Cardiac fibroblast (primary cell): Measurements from ENCODE around the gene KIFBP.

Experiments used
- DNase-seq, 2 donors: peaks; one replicate each; pipeline versions ENCODE4 v3.0.0 to v3.0.0-alpha.2; 2010; ENCODE audit warnings: low read depth in 2 of 2
- H3K4me3 ChIP-seq, 2 donors: replicated peaks in 1 of 2; 1 replicate in 1 of 2; 2 replicates in 1 of 2; pipeline ENCODE4 v1.5.1; 2011; ENCODE audit warnings: low read depth in 2 of 2, low read length in 2 of 2, mild to moderate bottlenecking in 2 of 2, moderate library complexity in 1 of 2
- CTCF ChIP-seq: IDR thresholded peaks from one replicate; pipeline ENCODE4 v1.5.1; 2011; ENCODE audit warnings: low read depth, mild to moderate bottlenecking, low read length, inconsistent platforms

Gene KIFBP

GRCh38 chr10:68982389-68982788 is 6.2 kb upstream of the KIFBP start:
- no peak for DNase-seq

GRCh38 chr10:68987611-68988010 is 992 bp upstream of the KIFBP start:
- no peak overlapping the region for H3K4me3 ChIP-seq
- TF ChIP-seq CTCF: no peak
- no peak for DNase-seq

More at GRCh38 chr10:68982389-68982788, 6.2 kb upstream of the KIFBP start:
- no peak for TF ChIP-seq CTCF
- no peak overlapping the region for H3K4me3 ChIP-seq

GRCh38 chr10:68989317-68989990 is 851 bp downstream of the KIFBP start:
- DNase-seq: peak; percentile 19 to 23
- peak overlapping the region; percentile 79 to 96 for H3K4me3 ChIP-seq
- no peak for TF ChIP-seq CTCF

GRCh38 chr10:68992636-68993440 is 4.2 kb downstream of the KIFBP start:
- peak; percentile 92 to 93 for DNase-seq
- TF ChIP-seq CTCF: no peak
- no peak overlapping the region for H3K4me3 ChIP-seq

DNA sequence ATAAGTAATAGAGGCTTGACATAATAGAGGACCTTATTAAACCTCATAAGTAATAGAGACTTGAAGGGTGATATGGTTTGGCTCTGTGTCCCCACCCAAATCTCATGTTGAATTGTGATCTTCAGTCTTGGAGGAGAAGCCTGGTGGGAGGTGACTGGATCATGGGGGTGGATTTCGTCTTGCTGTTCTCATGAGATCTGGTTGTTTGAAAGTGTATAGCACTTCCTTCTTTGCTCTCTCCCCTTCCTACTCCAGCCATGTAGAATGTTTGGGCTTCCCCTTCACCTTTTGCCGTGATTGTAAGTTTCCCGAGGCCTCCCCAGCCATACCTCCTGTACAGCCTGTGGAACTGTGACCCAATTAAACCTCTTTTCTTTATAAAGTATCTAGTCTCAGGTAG is 8.6 kb downstream of the KIFBP start:
- no peak for DNase-seq
- H3K4me3 ChIP-seq: no peak overlapping the region
- no peak for TF ChIP-seq CTCF

DNA sequence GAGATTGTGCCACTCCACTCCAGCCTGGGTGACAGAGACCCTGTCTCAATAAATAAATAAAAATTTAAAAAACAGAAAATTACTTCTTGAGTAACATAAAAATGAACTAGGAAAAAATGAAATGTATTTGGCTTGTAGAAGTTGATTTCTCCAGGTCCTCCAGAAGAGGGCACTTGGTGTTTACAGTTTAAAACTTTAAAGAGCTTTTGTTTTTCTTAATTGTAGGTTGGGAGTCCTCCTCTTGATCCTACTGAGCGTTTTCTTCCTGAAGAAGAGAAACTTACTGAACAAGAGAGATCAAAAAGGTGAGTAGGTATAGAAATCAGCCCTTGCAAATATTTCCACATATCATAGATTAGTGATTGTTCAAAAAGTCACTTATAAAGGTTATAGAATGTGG is 16.2 kb downstream of the KIFBP start:
- peak; percentile 48 for TF ChIP-seq CTCF
- peak; percentile 81 to 83 for DNase-seq
- H3K4me3 ChIP-seq: no peak overlapping the region
